CD4-positive, CD25-positive, alpha-beta regulatory T cell (primary cell): ENCODE results near the gene ZNF710. TPM values are rescaled to one million over a fixed set of nuclear protein-coding genes. Genes with fewer than 3 reads are reported as not detected.
"Not testable (repeated sequence)": the region's sequence is repeated elsewhere in the genome, so short reads cannot be mapped to it uniquely, and the experiment has no call there.

Experiments used
- ATAC-seq, 2 donors: fragments of 150-1000 bp; cut with Tn5 transposase; one replicate each; pipeline ENCODE4 v1.10.0; 2021; ENCODE audit warnings: low read depth in 2 of 2, moderate number of reproducible peaks in 2 of 2, moderate library complexity in 1 of 2
- DNase-seq, 3 donors: peaks; one replicate each; pipeline versions ENCODE4 v3.0.0 to v3.0.0-alpha.2; 2012 to 2022; ENCODE audit warnings: mixed read lengths in 1 of 3
- H3K27ac ChIP-seq: one replicate; pipeline ENCODE4 v1.7.0; 2013; ENCODE audit warnings: mild to moderate bottlenecking, low read length; ENCODE audit not compliant: insufficient read depth, poor library complexity, severe bottlenecking
- H3K27me3 ChIP-seq: one replicate; pipeline ENCODE4 v1.7.0; 2013; ENCODE audit warnings: low read length; ENCODE audit not compliant: control insufficient read depth, insufficient read depth
- H3K36me3 ChIP-seq: one replicate; pipeline ENCODE4 v1.7.0; 2013; ENCODE audit warnings: mild to moderate bottlenecking, low read length, moderate library complexity; ENCODE audit not compliant: control insufficient read depth, insufficient read depth
- H3K4me1 ChIP-seq: 2 replicates; pipeline ENCODE4 v1.7.0; 2013; ENCODE audit warnings: mild to moderate bottlenecking, low read length; ENCODE audit not compliant: insufficient read depth, control insufficient read depth, poor library complexity, severe bottlenecking
- H3K4me3 ChIP-seq: one replicate; pipeline ENCODE4 v1.7.0; 2013; ENCODE audit warnings: low read depth, mild to moderate bottlenecking, low read length, moderate library complexity
- H3K9me3 ChIP-seq, 2 experiments: 1 replicate in 1 of 2; 2 replicates in 1 of 2; pipeline ENCODE4 v1.7.0; 2013; ENCODE audit warnings: low read length in 2 of 2, mild to moderate bottlenecking in 1 of 2, moderate library complexity in 1 of 2; ENCODE audit not compliant: control insufficient read depth in 2 of 2
- H3K27ac Mint-ChIP-seq, 3 donors: one replicate each; pipeline ENCODE4 v1.8.0; 2020 to 2022; ENCODE audit warnings: mild to moderate bottlenecking in 3 of 3, mixed read lengths in 3 of 3, moderate library complexity in 2 of 3
- H3K27me3 Mint-ChIP-seq: one replicate; pipeline ENCODE4 v1.8.0; 2022; ENCODE audit warnings: mild to moderate bottlenecking, mixed read lengths
- H3K36me3 Mint-ChIP-seq: one replicate; pipeline ENCODE4 v1.8.0; 2020; ENCODE audit warnings: mixed read lengths
- H3K4me1 Mint-ChIP-seq, 4 donors: one replicate each; pipeline ENCODE4 v1.8.0; 2020 to 2022; ENCODE audit warnings: mixed read lengths in 4 of 4, mild to moderate bottlenecking in 1 of 4
- H3K4me3 Mint-ChIP-seq, 4 donors: one replicate each; pipeline ENCODE4 v1.8.0; 2020 to 2022; ENCODE audit warnings: mild to moderate bottlenecking in 4 of 4, mixed read lengths in 4 of 4, moderate library complexity in 3 of 4
- H3K9me3 Mint-ChIP-seq, 7 donors: one replicate each; pipeline ENCODE4 v1.8.0; 2020 to 2022; ENCODE audit warnings: mixed read lengths in 7 of 7, mild to moderate bottlenecking in 3 of 7, moderate library complexity in 2 of 7
- polyA plus RNA-seq, 4 donors: library from polyadenylated mRNA; unstranded; fragments of 300-500 nt; fragmentation: Illumina TruSeq; gene quantifications; one replicate each; pipeline ENCODE4 v1.2.3, GENCODE V29; 2021
- total RNA-seq: library from RNA; stranded (reverse); gene quantifications from one replicate; pipeline ENCODE4 v1.2.3, GENCODE V29; 2022

The ZNF710 gene, protein sequence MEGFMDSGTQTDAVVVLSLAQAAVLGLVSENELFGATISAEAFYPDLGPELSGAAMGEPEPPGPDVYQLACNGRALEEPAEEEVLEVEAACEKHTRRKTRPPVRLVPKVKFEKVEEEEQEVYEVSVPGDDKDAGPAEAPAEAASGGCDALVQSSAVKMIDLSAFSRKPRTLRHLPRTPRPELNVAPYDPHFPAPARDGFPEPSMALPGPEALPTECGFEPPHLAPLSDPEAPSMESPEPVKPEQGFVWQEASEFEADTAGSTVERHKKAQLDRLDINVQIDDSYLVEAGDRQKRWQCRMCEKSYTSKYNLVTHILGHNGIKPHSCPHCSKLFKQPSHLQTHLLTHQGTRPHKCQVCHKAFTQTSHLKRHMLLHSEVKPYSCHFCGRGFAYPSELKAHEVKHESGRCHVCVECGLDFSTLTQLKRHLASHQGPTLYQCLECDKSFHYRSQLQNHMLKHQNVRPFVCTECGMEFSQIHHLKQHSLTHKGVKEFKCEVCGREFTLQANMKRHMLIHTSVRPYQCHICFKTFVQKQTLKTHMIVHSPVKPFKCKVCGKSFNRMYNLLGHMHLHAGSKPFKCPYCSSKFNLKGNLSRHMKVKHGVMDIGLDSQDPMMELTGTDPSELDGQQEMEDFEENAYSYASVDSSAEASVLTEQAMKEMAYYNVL
- total RNA-seq (16.3 TPM), polyA plus RNA-seq (1 to 10 TPM in 3 of 4 donors, under 1 TPM in 1; 0.88 to 2.4 (median 1.9) TPM)

DNA sequence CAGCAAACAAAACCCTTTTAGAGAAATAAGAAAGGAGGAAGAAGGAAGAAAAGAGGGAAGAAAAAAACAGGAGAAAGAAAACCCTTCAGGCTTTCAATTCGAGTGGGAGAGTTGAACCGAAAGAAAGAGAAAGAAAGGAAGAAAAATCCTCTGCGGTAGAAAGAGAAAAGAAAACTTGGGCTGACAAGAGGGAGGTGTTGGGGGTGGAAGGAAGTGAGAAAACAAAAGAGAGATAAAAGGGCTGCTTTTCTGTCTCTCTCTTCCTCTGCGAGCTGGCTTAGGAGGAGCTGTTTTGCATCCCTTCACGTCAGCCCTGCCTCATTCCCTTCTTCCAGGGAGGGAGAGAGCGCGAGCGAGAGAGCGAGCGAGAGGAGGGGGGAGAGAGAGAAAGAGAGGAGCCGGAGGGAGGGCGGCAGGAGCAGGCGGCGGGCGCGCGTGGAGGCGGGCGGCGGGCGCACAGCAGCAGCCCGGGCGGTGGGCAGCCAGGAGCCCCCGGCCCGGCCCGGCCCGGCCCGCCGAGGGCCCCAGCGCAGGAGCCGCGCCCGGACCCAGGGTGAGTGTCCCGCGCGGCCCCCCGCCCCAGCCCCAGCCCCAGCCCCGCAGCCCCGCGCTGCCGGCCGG is at the start of gene ZNF710:
TSS of gene ZNF710 (plus strand) at position 263 of the 621 bp plus-strand sequence. CDS start 65,814 bp downstream, outside the sequence.
- H3K4me1 Mint-ChIP-seq = peaks cover 5 to 50% (median 32%) of the 10 kb centered on the region in 4 donors
- H3K27me3 ChIP-seq = no peaks in the 10 kb centered on the region
- ATAC-seq (peak in 1 of 2 donors; percentile 21), DNase-seq (peak; percentile 13 to 67 (median 45))
- no peaks in the 10 kb centered on the region for H3K36me3 Mint-ChIP-seq
- H3K4me3 Mint-ChIP-seq = peak within 1 kb of the TSS; percentile 96 to 99 (median 98)
- peaks cover 11% of the 10 kb centered on the region for H3K27me3 Mint-ChIP-seq
- no peaks in the 10 kb centered on the region for H3K9me3 ChIP-seq
- no peaks in the 10 kb centered on the region for H3K36me3 ChIP-seq
- H3K27ac Mint-ChIP-seq = peak within 1 kb of the TSS; percentile 96 to 98 (median 97)
- H3K9me3 Mint-ChIP-seq = peaks cover 0 to 2% (median 0%) of the 10 kb centered on the region in 7 donors
- peak within 1 kb of the TSS; percentile 96 for H3K4me3 ChIP-seq
- H3K27ac ChIP-seq = peak within 1 kb of the TSS; percentile 71
- H3K4me1 ChIP-seq = peaks cover 48% of the 10 kb centered on the region

DNA sequence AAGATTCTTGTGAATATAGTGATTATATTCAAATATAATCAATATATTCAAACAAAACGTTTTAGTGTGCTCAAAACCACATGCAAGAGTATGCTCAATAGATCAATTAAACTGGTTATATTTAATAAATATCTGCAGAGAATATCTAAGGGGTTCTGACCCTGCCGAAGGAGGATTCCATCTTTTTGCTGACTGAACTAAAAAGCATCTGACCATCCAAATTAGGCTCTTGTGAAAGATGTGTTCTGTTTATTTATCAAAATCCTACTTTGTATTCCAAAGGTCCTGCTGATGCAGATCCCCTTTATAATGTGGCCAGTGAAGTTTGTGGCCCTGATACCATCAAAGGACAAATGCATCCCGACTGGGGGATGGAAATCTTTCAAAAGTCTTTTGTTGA is 46.6 kb upstream of the ZNF710 start:
- no peaks in the 10 kb centered on the region for H3K9me3 ChIP-seq
- peaks cover 0 to 4% (median 0%) of the 10 kb centered on the region in 7 donors for H3K9me3 Mint-ChIP-seq
- no peaks in the 10 kb centered on the region for H3K36me3 Mint-ChIP-seq
- H3K27ac ChIP-seq = no peak overlapping the region
- no peaks in the 10 kb centered on the region for H3K27me3 ChIP-seq
- H3K4me3 ChIP-seq = no peak overlapping the region
- H3K36me3 ChIP-seq = no peaks in the 10 kb centered on the region
- DNase-seq (no peak), ATAC-seq (no peak)
- H3K4me1 ChIP-seq = no peaks in the 10 kb centered on the region
- no peak overlapping the region for H3K27ac Mint-ChIP-seq
- H3K4me1 Mint-ChIP-seq = peaks cover 0 to 6% (median 3%) of the 10 kb centered on the region in 4 donors
- peaks cover 9% of the 10 kb centered on the region for H3K27me3 Mint-ChIP-seq
- no peak overlapping the region for H3K4me3 Mint-ChIP-seq

DNA sequence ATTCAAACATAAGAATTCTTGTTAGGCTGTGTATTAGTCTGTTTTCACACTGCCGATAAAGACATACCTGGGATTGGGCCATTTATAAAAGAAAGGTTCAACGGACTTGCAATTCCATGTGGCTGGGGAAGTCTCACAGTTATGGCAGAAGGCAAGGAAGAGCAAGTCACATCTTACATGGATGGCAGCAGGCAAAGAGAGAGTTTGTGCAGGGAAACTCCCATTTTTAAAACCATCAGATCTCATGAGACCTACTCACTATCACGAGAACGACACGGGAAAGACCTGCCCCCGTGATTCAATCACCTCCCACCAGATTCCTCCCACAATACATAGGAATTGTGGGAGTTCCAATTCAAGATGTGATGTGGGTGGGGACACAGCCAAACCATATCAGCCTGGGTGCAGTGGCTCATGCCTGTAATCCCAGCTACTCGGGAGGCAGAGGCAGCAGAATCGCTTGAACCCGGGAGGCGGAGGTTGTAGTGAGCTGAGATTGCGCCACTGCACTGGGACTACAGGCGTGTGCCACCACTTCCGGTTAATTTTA is 45.6 kb upstream of the ZNF710 start:
- H3K27ac Mint-ChIP-seq, DNase-seq, H3K9me3 Mint-ChIP-seq, H3K27me3 Mint-ChIP-seq, H3K4me1 ChIP-seq, H3K36me3 Mint-ChIP-seq, H3K27ac ChIP-seq, H3K4me1 Mint-ChIP-seq, H3K9me3 ChIP-seq, H3K27me3 ChIP-seq, H3K36me3 ChIP-seq, H3K4me3 ChIP-seq, ATAC-seq, H3K4me3 Mint-ChIP-seq: not testable (repeated sequence)

DNA sequence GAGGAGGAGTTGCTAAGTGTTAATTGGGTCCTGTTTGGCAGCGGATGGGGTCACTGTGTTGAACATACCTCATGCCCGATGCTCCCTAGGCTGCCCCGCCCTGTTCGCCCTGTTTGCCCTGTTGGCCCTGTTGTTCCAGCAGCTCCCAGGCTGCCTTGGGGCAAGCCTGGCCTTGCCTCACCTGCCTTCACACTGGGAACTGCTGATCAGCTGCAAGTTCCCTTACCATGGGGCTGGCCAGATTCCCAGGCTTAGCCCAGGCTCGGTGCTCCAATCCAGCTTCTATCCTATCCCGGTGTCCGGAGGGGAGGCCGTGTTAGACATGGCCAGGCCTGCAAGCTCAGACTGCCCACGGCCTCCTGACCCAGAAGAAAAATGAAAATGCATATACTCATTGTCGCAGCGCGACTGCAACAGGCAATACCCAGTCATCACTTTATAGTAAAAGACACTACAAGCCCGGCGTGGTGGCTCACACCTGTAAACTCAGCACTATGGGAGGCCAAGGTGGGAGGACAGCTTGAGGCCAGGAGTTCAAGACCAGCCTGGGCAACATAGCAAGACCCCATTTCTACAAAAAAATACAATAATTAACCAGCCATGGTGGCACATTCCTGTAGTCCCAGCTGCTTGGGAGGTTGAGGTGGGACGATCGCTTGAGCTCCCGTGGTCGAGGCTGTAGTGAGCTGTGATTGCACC is 42.9 kb upstream of the ZNF710 start:
- H3K4me1 ChIP-seq = no peaks in the 10 kb centered on the region
- Mint-ChIP-seq H3K36me3 (no peaks in the 10 kb centered on the region), H3K4me3 (no peak overlapping the region), H3K4me1 (no peaks in the 10 kb centered on the region), H3K27me3 (peaks cover 4% of the 10 kb centered on the region), H3K9me3 (peaks cover 0 to 4% (median 0%) of the 10 kb centered on the region in 7 donors), H3K27ac (peak overlapping the region in 1 of 3 donors; percentile 32)
- H3K36me3 ChIP-seq = no peaks in the 10 kb centered on the region
- H3K27me3 ChIP-seq = no peaks in the 10 kb centered on the region
- no peak overlapping the region for H3K27ac ChIP-seq
- no peak for DNase-seq
- H3K4me3 ChIP-seq = no peak overlapping the region
- no peaks in the 10 kb centered on the region for H3K9me3 ChIP-seq
- no peak for ATAC-seq

DNA sequence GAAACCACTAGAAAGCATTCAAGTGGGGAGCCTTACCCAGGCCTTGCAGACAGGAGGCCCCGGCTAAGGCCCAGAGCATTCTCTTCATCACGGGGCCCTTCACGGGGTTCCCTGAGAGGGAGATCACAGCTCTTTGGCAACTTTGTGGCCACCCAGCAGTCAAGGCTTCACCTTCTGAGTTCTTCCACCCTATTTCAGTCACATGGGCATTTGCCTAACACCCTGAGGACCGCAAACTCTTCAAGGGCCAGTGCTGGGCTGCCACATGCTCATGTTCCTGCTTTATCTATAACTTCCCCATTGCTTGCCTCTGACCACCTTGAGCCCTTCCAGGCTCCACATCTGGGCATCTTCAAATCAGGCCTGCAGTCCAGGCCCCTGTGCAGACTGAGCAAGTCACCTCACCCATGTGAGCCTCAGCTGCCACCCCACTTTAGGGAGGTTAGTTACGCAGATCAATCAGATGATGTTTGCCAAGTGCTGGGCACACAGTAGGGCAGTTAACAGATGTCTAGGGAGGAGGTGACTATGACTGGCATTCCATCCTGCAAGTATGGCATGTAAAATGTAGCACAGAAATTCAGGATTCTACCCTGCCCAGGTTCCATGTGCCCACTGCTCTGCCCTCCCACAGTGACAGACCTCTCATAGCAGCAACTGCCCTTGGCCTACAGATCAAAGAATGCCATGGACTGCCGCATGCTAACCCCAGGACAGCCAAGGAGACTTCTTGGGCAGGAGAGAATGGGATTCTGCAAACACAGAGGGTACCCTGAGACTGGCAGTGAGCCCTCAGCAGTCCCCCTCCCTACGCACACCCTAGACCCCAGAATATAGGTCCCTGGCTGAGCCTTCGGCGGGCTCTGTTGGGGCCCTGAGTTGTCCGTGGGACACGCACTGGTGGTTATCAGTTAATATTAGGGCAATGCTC is 37.6 kb upstream of the ZNF710 start:
- no peaks in the 10 kb centered on the region for H3K9me3 Mint-ChIP-seq
- Histone ChIP-seq H3K4me3 (no peak overlapping the region), H3K27ac (no peak overlapping the region), H3K9me3 (no peaks in the 10 kb centered on the region), H3K4me1 (no peaks in the 10 kb centered on the region), H3K36me3 (no peaks in the 10 kb centered on the region), H3K27me3 (no peaks in the 10 kb centered on the region)
- peaks cover 4% of the 10 kb centered on the region for H3K27me3 Mint-ChIP-seq
- peak overlapping the region in 1 of 3 donors; percentile 31 for H3K27ac Mint-ChIP-seq
- no peaks in the 10 kb centered on the region for H3K36me3 Mint-ChIP-seq
- DNase-seq (no peak), ATAC-seq (no peak)
- H3K4me3 Mint-ChIP-seq = no peak overlapping the region
- H3K4me1 Mint-ChIP-seq = peaks cover 0 to 6% (median 0%) of the 10 kb centered on the region in 4 donors

DNA sequence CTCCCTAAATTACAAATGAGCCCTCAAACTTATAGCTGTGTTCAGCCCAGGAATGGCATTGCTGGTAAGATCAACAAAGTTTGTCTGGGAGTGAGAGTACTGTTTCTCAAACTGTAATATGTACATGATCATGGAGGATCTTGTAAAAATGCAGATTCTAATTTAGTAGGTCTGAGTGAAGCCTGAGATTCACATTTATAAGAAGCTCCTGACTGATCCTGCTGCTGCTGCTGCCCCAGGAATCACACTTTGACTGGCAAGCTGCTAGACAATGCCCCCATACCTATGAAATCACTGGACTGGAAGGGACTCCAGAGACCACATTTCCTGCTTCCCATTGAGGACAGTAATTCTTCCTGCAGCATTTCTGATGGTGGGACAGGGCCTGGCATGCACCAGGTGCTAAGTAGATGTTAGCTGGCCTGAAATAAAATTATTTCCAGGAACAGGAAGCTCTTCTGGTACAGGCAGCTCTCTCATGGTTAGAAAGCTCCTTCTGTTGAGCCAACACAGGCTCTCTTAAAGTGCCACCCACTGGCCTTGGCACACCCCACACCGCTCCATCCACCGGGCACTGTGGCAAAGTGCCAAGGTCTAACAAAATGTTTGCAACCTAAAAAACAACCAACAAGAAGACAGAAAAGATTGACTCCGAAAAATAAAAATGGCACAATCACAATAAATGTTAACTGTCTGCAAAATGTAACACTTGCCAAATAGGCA is 36.7 kb upstream of the ZNF710 start:
- Mint-ChIP-seq H3K4me3 (no peak overlapping the region), H3K36me3 (no peaks in the 10 kb centered on the region), H3K4me1 (peaks cover 0 to 6% (median 0%) of the 10 kb centered on the region in 4 donors), H3K9me3 (no peaks in the 10 kb centered on the region), H3K27ac (peak overlapping the region in 2 of 3 donors; percentile 38), H3K27me3 (peaks cover 4% of the 10 kb centered on the region)
- Histone ChIP-seq H3K36me3 (no peaks in the 10 kb centered on the region), H3K4me3 (no peak overlapping the region), H3K9me3 (no peaks in the 10 kb centered on the region), H3K4me1 (no peaks in the 10 kb centered on the region), H3K27ac (no peak overlapping the region), H3K27me3 (no peaks in the 10 kb centered on the region)
- DNase-seq = peak in 1 of 3 donors; percentile 23
- ATAC-seq = no peak
